ENCODE measurements around the gene MARF1.
A peak's percentile ranks its signal among the peaks of the same experiment; 100 is the strongest.
"Not testable (repeated sequence)": the region's sequence is repeated elsewhere in the genome, so short reads cannot be mapped to it uniquely, and the experiment has no call there.

MARF1 gene, protein sequence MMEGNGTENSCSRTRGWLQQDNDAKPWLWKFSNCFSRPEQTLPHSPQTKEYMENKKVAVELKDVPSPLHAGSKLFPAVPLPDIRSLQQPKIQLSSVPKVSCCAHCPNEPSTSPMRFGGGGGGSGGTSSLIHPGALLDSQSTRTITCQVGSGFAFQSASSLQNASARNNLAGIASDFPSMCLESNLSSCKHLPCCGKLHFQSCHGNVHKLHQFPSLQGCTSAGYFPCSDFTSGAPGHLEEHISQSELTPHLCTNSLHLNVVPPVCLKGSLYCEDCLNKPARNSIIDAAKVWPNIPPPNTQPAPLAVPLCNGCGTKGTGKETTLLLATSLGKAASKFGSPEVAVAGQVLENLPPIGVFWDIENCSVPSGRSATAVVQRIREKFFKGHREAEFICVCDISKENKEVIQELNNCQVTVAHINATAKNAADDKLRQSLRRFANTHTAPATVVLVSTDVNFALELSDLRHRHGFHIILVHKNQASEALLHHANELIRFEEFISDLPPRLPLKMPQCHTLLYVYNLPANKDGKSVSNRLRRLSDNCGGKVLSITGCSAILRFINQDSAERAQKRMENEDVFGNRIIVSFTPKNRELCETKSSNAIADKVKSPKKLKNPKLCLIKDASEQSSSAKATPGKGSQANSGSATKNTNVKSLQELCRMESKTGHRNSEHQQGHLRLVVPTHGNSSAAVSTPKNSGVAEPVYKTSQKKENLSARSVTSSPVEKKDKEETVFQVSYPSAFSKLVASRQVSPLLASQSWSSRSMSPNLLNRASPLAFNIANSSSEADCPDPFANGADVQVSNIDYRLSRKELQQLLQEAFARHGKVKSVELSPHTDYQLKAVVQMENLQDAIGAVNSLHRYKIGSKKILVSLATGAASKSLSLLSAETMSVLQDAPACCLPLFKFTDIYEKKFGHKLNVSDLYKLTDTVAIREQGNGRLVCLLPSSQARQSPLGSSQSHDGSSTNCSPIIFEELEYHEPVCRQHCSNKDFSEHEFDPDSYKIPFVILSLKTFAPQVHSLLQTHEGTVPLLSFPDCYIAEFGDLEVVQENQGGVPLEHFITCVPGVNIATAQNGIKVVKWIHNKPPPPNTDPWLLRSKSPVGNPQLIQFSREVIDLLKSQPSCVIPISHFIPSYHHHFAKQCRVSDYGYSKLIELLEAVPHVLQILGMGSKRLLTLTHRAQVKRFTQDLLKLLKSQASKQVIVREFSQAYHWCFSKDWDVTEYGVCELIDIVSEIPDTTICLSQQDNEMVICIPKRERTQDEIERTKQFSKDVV (N-terminal part only)

GRCh38 chr16:15643048-15643945 is at the start of gene MARF1:
Gene MARF1 (minus strand): TSS chr16:15643154. CDS start chr16:15639233, 3,921 bp downstream.
- peak; percentile 96 to 99 for DNase-seq (ENCODE audit: low read depth in 2 of 2)

GRCh38 chr16:15692508-15692907 is 49.6 kb upstream of the MARF1 start:
- DNase-seq (ENCODE audit: low read depth in 2 of 2): not testable (repeated sequence)

DNA sequence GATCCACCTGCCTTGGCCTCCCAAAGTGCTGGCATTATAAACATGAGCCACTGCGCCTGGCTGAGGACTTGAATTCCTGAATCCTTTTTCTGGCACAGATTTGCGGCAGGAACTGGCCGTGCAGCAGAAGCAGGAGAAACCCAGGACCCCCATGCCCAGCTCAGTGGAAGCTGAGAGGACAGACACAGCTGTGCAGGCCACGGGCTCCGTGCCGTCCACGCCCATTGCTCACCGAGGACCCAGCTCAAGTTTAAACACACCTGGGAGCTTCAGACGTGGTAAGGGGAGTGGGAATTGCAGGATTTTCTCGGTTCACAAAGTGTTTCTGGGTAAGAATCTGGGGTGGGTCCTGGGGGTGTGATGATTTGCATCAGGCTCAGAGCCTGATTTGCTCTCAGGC is 48.1 kb upstream of the MARF1 start:
- DNase-seq (ENCODE audit: low read depth in 2 of 2): no peak

- no peak for DNase-seq (ENCODE audit: low read depth in 2 of 2)
These were observed 47.3 kb upstream of the MARF1 start for GRCh38 chr16:15690296-15690695.

DNA sequence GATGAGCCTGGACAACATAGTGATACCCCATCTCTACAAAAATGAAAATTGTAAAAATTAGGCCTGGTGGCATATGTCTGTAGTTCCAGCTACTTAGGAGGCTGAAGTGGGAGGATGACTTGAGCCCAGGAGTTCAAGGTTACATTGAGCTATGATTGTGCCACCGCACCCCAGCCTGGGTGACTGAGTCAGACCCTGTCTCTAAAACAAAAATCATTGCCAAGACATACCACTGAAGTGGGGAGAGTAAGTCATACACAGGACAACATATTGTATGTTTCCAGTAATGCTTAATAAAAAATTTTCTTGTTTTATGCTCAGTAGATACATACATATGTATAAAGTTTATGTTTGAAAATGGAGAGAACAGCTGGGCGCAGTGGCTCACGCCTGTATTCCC is 46.3 kb upstream of the MARF1 start:
- no peak for DNase-seq (ENCODE audit: low read depth in 2 of 2)

DNA sequence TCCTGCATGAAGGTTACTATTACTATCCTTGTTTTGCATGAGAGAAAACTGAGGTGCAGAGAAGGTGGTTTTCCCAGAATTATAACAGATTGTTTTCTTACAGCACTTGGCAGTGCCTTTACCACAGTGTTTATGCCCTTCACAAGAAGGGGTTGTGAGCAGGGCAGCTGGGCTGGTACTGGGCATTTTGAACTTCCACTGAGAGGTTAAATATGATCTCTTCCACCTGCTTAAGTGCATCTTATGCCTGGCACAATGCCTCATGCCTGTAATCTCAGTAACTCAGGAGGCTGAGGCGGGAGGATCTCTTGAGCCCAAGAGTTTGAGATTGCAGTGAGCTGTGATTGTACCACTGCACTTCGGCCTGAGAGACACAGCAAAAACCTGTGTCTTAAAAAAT is 43.3 kb upstream of the MARF1 start:
- no peak for DNase-seq (ENCODE audit: low read depth in 2 of 2)

- DNase-seq (ENCODE audit: low read depth in 2 of 2): peak in 1 of 2 donors; percentile 14
These were observed 39.2 kb upstream of the MARF1 start for GRCh38 chr16:15682105-15682570.

DNA sequence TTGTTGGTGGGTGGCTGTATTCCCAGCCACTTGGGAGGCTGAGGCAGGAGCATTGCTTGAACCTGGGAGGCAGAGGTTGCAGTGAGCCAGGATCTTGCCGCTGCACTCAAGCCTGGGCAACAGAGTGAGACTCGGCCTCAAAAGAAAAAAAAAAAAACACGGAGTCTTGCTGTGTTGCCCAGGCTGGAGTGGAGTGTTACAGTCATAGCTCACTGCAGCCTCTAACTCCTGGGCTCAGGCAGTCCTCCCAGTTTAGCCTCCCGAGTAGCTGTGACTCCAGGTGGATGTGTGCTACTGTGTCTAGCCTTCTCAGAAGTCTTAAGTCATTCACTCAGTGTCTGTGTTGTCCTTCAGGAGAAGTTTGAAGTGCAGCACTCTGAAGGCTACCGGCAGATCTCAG is 34.5 kb upstream of the MARF1 start:
- DNase-seq (ENCODE audit: low read depth in 2 of 2): no peak

DNA sequence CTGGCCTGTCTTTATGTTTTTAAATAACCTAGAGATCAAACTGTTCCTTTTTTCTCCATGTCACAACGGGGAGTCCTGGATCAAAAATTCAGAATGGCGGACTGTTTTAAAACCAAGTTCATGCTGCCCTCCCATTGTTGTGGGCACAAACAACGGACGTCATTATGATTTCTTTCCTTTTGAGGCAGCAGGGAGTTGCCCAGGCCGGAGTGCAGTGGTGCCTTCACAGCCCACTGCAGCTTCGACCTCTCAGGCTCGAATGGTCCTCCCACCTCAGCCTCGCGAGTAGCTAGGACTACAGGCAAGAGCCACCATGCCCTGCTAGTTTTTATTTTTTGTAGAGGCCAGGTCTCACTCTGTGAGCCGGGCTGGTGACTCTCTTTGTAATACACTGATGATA is 33.6 kb upstream of the MARF1 start:
- no peak for DNase-seq (ENCODE audit: low read depth in 2 of 2)

- DNase-seq (ENCODE audit: low read depth in 2 of 2): no peak
These were observed 31.6 kb upstream of the MARF1 start for GRCh38 chr16:15674571-15674970.

GRCh38 chr16:15672514-15673167 is 29.7 kb upstream of the MARF1 start:
- DNase-seq (ENCODE audit: low read depth in 2 of 2): peak; percentile 35 to 40

DNA sequence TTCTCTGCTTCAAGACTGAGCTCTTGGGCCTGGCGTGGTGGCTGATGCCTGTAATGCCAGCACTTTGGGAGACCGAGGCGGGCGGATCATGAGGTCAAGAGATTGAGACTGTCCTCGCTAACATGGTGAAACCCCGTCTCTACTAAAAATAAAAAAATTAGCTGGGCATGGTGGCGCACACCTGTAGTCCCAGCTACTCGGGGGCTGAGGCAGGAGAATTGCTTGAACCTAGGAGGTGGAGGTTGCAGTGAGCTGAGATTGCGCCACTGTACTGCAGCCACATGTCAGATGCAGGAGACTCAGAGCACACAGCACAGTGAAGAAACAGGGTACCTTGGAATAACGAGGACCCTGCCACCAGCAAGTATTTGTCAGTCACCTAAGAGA is 29.2 kb upstream of the MARF1 start:
- not testable (repeated sequence) for DNase-seq (ENCODE audit: low read depth in 2 of 2)

DNA sequence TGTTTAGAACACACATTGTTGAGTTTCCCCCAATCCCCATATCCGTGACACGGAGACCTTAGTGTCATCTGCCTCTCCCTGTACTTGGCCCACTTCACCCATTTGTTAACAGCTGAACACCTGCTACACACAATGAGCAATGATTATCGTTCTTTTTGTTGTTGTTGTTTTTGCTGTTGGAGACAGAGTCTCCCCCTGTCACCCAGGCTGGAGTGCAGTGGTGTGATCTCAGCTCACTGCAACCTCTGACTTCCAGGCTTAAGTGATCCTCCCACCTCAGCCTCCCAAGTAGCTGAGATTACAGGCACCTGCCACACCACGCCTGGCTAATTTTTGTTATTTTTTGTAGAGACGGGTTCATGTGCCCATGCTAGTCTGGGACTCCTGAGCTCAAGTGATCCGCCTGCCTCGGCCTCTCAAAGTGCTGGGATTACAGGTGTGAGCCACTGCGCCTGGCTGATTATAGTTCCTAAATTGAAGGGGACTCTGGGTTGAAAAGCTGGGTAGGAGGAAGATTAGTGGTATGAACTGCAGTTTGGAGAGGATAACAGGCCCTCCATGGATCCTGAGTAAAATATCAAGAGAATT is 28.7 kb upstream of the MARF1 start:
- no peak for DNase-seq (ENCODE audit: low read depth in 2 of 2)

DNA sequence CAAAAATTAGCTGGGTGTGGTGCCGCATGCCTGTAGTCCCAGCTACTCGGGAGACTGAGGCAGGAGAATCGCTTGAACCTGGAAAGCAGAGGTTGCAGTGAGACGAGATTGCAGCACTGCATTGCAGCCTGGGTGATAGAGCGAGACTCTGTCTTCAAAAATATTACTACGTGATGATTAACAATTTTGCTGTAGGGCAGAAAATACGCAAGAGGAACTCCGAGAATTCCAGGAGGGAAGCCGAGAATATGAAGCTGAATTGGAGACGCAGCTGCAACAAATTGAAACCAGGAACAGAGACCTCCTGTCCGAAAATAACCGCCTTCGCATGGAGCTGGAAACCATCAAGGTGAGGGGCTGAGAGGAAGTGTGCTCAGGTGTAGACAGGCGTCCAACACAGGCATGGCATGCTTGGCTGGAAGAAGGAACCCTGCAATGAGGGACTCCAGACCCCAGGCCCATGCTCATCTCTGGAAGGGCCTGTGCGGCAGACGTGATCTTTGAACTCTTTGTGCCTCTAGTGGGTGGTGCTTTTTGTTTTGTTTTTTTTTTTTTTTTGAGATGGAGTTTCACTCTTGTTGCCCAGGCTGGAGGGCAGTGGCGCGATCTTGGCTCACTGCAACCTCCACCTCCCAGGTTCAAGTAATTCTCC is 24.3 kb upstream of the MARF1 start:
- DNase-seq (ENCODE audit: low read depth in 2 of 2): no peak

DNA sequence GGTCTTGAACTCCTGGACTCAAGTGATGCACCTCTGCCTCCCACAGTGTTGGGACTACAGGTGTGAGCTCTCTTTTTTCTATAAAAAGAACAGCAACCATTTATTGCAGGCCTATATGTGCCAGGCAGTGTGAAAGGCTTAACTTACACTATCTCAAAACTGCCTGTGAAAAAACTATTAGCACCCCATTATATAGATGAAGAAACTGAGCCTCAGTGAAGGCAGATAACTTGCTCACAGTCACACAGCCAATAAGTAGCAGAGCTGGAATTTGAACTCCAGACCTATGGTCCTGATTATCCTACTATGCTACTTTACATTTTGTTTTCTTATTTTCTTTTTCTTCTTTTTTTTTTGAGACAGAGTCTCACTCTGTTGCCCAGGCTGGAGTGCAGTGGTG is 22.2 kb upstream of the MARF1 start:
- no peak for DNase-seq (ENCODE audit: low read depth in 2 of 2)

- DNase-seq (ENCODE audit: low read depth in 2 of 2): no peak
These were observed 17.2 kb upstream of the MARF1 start for GRCh38 chr16:15660203-15660601.

GRCh38 chr16:15658556-15658955 is 15.6 kb upstream of the MARF1 start:
- DNase-seq (ENCODE audit: low read depth in 2 of 2): no peak

DNA sequence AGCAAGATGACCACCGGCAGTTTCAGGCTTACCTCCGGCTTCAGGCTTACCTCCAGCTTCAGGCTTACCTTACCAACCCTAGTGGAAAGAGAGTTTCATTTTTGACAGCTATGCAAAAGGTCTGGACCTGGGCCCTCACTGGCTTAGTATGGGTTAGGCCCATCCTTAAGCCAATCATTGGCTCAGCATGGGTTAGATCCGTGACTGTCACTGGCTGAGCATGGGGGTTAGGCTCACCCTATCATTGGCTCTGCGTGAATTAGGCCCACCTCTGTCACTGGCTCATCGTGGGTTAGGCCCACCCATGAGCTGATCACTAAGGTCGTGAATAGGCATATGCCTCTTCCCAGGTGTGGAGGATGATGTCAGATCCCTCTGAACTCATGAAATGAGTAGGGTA is 15.2 kb upstream of the MARF1 start:
- no peak for DNase-seq (ENCODE audit: low read depth in 2 of 2)

DNA sequence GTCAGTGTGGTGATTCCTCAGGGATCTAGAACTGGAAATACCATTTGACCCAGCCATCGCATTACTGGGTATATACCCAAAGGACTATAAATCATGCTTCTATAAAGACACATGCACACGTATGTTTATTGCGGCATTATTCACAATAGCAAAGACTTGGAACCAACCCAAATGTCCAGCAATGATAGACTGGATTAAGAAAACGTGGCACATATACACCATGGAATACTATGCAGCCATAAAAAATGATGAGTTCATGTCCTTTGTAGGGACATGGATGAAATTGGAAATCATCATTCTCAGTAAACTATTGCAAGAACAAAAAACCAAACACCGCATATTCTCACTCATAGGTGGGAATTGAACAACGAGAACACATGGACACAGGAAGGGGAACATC is 12.6 kb upstream of the MARF1 start:
- DNase-seq (ENCODE audit: low read depth in 2 of 2): not testable (repeated sequence)

Measured in stimulated activated CD8-positive, alpha-beta memory T cell treated with anti-CD3 and anti-CD28 coated beads, Interleukin-7, amount 100 ng/mL, for 4 hours (primary cell).